Fibroblast of upper back skin (primary cell): ENCODE measurements around the gene JHY.

ENCODE experiments used
- DNase-seq: peaks from one replicate; pipeline ENCODE4 v3.0.0-alpha.2; 2013

JHY gene

DNA sequence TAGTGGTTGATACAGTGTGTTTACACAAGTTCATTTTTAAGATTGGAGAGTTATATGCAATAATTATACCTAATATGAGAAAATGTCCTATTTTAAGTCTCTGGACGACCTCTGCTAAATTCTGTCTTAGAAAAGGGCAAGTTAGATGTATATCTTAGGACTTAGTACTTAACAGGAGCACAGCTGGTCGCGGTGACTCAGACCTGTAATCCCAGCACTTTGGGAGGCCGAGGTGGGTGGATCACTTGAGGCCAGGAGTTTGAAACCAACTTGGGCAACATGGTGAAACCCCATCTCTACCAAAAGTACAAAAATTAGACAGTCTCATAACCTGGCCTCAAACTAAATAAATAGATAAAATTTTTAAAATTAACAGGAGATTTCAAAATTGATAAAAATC, 71.9 kb downstream of the JHY start:
- no peak for DNase-seq

DNA sequence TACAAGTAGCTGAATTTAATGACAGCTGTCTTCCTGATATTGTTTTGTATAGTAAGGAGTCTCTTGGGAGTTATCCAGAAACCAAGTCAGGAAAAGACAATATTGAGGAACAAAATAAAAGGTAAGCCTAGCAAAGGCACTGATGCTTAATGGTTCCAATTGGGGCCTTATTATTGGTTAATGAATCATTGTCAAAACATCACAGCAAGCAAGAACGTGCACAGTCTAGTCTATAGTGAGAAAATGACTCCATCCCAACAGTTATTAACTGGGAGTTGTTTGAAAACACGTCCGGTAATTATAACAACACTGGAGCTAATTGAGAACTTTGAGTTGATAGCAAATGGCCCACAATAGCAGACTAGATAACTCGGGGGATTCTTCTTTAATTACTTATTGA, 81.4 kb downstream of the JHY start:
- DNase-seq = no peak

GRCh38 chr11:122976061-122976733, 93.6 kb downstream of the JHY start:
- DNase-seq = no peak

DNA sequence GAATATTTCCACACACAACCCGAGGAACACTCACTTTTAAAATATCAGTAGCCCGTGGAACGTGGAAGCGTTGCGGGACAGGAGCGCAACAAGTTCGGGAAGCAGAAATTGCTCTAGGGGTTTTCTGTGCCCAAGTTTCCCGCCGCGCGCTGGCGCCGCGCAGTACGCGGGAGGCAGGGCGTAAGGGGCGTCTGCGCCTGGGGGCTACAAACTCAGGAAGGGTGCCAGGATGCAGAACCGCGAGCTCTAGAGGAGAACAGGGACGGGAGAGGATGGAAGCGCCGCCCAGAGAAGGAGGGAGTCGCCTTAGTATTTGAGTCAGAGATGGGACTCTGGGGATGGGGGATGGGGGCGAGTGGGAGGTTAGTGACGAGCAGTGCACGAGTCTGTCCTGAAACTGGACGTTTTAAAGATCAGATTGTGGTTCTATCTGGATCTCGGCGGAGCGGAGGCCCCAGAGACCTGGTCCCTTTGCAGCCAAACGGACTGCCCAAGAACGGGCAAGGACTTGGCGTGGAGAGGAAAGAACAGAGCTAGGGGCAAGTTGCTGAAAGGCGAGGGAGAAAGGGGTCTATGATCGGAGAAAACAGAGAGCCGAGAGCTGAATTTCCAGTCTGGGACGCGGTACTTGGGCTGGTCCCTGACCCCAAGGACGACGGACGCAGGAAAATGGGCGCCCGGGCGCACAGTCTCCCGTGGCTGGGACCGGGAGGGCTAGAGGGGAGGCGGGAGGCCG, 94.3 kb downstream of the JHY start:
- DNase-seq = no peak

DNA sequence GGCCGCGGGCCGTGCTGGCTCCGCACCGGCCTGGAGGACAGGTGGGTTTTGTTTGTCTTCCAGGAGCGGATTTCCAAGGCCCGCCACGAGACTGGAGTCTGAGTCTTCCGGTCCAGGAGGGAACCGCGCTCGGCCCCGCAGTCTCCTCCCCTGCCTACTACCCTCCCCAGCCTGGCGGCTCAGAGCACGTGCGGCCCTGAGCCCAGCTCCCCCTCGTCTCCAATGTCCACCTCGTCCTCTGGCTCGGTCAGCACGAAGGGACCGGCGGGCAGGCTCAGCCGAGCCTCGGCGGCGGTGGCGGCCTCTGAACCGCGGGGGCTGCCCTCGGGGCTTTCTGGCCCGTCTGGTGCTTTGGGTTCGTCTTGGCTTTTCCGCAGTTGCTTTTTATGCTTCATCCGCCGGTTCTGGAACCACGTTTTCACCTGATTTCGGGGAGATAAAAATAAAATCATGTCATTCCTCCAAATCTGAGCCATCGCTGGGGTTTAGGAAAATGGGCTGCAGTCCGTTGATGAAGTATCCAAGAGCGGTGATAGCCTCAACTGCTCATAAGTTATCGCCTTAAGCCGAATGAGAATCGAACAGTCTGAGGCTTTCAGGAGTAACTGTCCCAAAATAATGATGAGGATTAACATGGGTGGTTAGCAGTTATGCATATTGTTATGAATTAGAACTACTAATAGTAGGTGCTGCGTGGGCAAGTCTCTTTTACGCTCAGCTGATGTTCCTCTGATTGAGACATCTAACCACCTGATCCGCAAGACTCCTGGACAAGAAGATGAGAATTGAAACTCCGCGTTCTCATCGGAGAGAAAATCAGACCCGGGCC, 95.1 kb downstream of the JHY start:
- no peak for DNase-seq

DNA sequence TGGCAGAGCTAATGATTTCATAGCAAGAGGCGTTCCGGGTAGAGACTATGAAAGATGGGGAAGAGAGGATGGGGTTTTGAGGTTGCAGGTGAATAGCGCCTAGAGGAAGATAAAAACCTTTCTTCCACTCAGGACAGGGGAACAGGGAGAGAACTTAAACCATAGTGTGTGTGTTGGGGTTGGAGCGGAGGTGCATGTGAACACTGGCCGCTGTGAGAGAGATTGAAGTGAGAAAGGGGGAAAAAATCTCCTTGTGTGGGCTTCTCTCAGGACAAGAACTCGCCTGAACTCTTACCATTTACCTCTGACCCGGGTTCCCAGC, 95.7 kb downstream of the JHY start:
- no peak for DNase-seq

DNA sequence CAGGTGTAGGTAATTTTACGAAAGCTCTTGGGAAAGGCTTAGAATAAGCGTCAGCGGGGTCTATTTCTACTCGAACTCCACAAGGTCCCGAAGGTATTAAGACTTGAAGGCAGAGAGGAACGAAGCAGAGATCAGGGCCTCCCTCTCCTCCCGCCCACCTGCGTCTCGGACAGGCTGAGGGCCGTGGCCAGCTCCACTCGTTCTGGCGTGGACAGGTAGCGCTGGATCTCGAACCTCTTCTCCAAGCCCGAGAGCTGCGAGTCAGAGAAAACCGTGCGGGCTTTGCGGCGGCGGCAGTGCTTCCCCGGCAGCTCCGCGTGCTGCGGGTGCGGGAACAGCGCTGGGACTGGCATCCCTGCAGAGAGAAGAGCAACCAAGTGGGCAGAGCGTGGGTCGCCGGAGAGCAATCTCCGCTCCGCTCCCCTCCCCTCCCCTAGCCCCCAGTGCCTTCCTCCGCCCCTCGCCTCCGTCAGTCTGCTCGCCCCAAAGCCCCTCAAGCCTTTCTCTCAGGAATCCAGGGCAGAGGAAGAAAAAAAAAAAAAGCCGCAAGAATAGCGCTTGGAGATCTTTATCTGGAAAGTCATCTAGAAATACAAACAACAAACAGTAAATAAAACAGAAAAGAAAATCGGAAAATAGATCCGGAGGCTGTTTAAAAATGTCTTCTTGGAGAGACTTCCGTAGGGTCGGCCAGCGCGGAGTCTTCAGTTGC, 96.7 kb downstream of the JHY start:
- no peak for DNase-seq

GRCh38 chr11:122979815-122980595, 97.4 kb downstream of the JHY start:
- DNase-seq = no peak

- peak; percentile 41 for DNase-seq
These were observed 99.1 kb downstream of the JHY start, which contains the start of gene BSX for GRCh38 chr11:122981388-122982264. Gene BSX, minus strand, starts transcription at chr11:122981834. Its CDS starts 163 bp downstream, at chr11:122981671.

DNA sequence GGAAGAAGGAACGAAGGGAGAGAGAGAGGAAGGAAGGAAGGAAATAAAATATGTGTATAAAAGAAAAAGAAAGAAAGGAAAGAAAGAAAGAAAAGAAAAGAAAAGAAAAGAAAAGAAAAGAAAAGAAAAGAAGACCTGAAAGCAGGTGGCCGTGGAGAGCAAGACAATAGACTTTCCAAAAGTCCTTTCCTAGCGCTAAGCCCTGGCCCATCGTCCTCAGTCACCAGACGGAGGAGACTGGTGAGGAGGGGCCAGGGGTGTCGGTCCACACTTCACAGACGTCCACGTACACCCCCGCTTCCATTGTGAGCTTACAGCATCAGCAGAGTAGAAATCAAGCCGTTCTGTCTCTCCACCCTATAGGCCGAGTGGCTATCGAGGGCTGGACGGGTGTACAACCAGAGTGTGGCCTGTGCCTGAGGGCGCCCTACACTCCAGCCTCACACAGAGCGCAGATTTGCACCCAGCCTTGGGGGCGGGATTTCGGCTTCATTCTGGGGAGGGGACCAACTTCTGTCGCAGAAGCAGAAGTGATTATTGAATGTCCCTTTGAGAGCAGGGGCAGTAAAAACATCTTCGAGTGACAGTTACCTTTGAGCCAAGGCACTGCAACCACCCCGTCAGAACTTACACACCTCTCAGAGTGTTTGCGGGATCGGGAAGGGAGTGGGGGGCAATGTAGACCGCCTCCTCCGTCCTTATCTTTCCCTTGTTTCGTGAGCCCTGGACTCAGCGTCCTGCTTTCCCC, 101.1 kb downstream of the JHY start:
- no peak for DNase-seq

DNA sequence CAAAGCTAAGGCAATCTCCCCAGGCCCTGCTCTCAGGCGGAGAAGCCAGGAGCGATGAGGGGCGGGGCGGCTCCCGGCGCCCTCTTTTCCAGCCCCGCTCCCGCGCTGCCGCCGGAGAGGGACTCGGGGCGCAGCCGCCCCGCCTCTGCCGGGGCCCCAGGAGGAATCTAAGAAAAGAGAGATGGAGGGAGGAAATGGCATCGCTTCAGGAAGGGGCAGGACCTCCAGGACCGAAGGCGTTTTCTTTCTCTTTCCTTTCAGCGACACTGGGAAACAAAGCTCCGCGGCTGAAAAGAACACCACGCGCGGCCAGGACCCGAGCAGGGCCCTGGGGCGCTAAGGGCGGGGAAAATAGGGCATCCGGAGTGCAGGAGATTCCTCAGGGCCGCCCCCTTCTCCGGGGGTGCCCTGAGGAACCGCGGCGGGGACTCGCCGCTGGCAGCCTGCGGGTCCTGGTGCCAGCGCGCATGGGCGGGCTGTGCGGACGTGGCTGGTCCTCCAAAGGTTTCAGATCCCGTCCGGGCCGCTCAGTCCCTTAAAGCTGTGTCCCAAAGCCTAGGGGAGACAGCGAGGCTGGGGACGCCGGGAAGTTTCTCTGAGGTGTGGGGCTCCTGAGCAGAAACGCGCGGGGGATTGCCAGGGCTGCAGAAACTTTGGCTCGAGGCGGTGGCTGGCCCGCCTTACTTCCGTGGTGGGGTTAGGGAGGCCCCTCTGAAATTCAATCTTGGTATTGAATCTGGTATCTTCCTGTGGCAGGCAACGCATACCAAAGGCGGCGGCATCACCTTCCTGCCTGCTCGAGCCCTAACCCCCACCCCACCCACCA, 101.8 kb downstream of the JHY start:
- no peak for DNase-seq

DNA sequence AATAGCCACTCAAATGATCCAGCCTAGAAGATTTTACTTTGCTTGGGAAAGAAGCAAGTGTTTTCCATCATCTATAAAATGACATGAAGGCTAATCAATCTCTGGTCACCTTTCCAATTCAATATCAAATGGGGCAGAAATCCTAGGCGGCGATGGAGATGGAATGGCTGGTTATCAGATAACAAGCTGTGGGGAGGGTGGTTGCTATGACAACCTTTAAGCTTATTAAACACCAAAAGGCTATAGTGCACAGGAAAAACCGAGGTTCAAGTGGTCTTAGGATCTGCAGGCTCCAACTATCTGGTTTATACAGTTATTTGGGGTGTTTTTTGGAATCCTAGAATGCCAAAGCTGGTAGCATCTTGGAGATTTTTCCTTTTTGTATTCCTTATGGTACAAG, 113.0 kb downstream of the JHY start:
- no peak for DNase-seq

DNA sequence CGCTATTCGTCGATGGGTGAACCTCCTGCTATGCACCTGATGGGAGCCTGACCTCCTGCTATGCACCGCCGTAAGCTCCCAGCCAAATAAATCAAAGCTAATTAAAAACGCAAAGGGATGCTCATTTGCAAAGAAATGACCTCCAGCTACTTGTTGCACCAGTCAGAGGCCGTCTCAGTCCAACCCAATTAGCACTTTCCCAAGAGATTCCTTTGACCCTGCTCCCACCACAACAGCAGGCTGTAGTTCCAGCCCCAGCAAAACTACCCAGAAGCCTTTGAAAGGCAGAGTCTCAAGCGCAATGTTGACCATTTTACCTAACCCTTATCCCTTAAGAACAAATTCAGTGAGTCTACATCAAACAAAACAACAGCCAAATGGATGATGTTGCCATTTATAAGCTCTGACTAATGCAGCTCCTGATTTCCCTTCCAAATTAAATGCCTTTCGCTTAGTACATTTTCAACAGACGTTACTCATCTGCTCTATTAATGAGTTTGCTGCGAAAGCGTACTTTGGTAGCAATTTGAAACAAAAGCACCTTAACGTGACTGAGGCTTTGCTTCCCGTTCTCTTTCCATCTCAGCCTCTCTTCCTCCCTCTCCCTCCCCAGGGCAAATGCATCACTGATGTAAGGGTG, 116.3 kb downstream of the JHY start:
- DNase-seq = no peak

GRCh38 chr11:123000721-123001120, 118.2 kb downstream of the JHY start:
- no peak for DNase-seq

GRCh38 chr11:123006860-123007542, 124.4 kb downstream of the JHY start:
- no peak for DNase-seq
